Progenitor cell of endocrine pancreas (in vitro differentiated cells): ENCODE results near the gene MAP3K5. TPM values are rescaled to one million over a fixed set of nuclear protein-coding genes. Genes with fewer than 3 reads are reported as not detected.
"Not testable (repeated sequence)": the region's sequence is repeated elsewhere in the genome, so short reads cannot be mapped to it uniquely, and the experiment has no call there.

Experiments used
- DNase-seq: peaks from one replicate; pipeline ENCODE4 v3.0.0; 2021; ENCODE audit warnings: low spot score; ENCODE audit not compliant: unreplicated experiment
- H3K27ac Mint-ChIP-seq: 2 replicates; pipeline ENCODE4 v1.8.0; 2021; ENCODE audit warnings: mild to moderate bottlenecking, moderate library complexity, mixed read lengths
- H3K27me3 Mint-ChIP-seq: 2 replicates; pipeline ENCODE4 v1.8.0; 2021; ENCODE audit warnings: mixed read lengths
- H3K36me3 Mint-ChIP-seq: 2 replicates; pipeline ENCODE4 v1.8.0; 2022; ENCODE audit warnings: mixed read lengths; ENCODE audit not compliant: insufficient read depth
- H3K4me1 Mint-ChIP-seq: 2 replicates; pipeline ENCODE4 v1.8.0; 2021; ENCODE audit warnings: low read depth, mixed read lengths
- H3K4me3 Mint-ChIP-seq: 2 replicates; pipeline ENCODE4 v1.8.0; 2021; ENCODE audit warnings: low read depth, mild to moderate bottlenecking, moderate library complexity, mixed read lengths
- H3K9me3 Mint-ChIP-seq: 2 replicates; pipeline ENCODE4 v1.8.0; 2021; ENCODE audit warnings: low read depth, mixed read lengths
- total RNA-seq: library from RNA; stranded (reverse); gene quantifications from 2 replicates; pipeline ENCODE4 v1.2.1, GENCODE V29; 2021
- TF ChIP-seq, protein P1 (sequence below): fragments of 200-600 bp; sonication (generic); IDR thresholded peaks from one replicate; pipeline ENCODE4 v1.5.0; 2021; ENCODE audit warnings: antibody characterized with exemption, mild to moderate bottlenecking; ENCODE audit not compliant: unreplicated experiment

Gene MAP3K5
- total RNA-seq, 1 donor from 2014 or later: 1.1 TPM

DNA sequence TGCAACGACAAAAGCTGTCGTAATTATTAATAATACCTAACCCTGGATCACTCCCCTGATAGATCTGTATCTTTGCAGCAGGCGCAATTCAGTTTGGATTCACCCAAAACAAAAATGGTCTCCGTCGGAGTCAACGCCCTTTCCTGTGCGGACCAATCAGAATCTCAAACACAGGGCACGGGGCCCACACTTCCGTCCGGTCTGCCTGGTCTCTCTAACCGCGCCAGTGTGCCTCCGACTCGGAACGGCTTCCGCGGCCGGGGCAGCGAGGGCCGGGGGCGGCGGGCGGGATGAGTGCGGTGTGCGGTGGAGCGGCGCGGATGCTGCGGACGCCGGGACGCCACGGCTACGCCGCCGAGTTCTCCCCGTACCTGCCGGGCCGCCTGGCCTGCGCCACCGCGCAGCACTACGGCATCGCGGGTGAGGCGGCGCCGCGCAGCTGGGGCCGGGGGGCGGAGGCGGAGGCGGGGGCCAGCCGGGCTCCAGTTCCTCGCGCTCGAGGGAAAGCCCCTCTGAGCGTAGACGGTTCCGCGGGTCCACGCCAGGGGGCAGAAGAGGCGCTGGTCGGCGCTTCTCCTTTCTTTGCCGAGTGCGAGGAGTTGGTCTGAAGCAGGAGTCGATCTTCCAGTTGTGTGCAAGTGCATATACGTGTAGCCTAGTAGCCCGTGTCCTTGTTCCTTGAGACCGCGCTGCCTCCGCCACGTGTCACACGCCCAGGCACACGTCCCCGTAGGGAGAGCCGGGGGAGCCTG, 30.3 kb upstream of the MAP3K5 start, which contains the start of gene PEX7:
Gene PEX7, plus strand, starts transcription at position 217 of the 752 bp plus-strand sequence. Its CDS starts 74 bp downstream, at position 291.
- TF ChIP-seq, protein P1, sequence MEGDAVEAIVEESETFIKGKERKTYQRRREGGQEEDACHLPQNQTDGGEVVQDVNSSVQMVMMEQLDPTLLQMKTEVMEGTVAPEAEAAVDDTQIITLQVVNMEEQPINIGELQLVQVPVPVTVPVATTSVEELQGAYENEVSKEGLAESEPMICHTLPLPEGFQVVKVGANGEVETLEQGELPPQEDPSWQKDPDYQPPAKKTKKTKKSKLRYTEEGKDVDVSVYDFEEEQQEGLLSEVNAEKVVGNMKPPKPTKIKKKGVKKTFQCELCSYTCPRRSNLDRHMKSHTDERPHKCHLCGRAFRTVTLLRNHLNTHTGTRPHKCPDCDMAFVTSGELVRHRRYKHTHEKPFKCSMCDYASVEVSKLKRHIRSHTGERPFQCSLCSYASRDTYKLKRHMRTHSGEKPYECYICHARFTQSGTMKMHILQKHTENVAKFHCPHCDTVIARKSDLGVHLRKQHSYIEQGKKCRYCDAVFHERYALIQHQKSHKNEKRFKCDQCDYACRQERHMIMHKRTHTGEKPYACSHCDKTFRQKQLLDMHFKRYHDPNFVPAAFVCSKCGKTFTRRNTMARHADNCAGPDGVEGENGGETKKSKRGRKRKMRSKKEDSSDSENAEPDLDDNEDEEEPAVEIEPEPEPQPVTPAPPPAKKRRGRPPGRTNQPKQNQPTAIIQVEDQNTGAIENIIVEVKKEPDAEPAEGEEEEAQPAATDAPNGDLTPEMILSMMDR: peak; percentile 82
- peaks cover 20% of the 10 kb centered on the region for H3K36me3 Mint-ChIP-seq
- H3K27me3 Mint-ChIP-seq: peaks cover 9% of the 10 kb centered on the region
- H3K9me3 Mint-ChIP-seq: no peaks in the 10 kb centered on the region
- peak; percentile 81 for DNase-seq
- H3K27ac Mint-ChIP-seq: peak within 1 kb of the TSS; percentile 97
- peak within 1 kb of the TSS; percentile 94 for H3K4me3 Mint-ChIP-seq
- H3K4me1 Mint-ChIP-seq: peaks cover 3% of the 10 kb centered on the region

DNA sequence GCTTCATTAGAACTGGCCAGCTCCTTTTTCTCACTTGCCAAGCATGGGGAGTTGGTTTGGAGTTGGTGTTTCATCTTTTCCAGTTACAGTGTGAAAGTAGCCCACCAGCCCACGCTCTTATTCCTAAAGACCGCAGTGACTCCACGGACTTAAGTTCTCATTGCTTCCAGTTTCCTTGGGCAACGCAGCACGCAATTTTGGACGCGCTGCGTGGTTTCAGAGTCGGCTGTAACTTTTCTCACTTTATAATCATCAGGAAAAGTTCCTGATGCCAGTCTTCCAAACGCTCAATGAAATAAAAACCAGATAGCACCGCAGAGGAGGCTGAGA, 29.7 kb upstream of the MAP3K5 start:
- H3K27me3 Mint-ChIP-seq: peaks cover 11% of the 10 kb centered on the region
- peaks cover 3% of the 10 kb centered on the region for H3K4me1 Mint-ChIP-seq
- peak overlapping the region; percentile 97 for H3K27ac Mint-ChIP-seq
- peaks cover 17% of the 10 kb centered on the region for H3K36me3 Mint-ChIP-seq
- H3K4me3 Mint-ChIP-seq: peak overlapping the region; percentile 94
- DNase-seq: no peak
- no peaks in the 10 kb centered on the region for H3K9me3 Mint-ChIP-seq
- TF ChIP-seq, protein P1: no peak

DNA sequence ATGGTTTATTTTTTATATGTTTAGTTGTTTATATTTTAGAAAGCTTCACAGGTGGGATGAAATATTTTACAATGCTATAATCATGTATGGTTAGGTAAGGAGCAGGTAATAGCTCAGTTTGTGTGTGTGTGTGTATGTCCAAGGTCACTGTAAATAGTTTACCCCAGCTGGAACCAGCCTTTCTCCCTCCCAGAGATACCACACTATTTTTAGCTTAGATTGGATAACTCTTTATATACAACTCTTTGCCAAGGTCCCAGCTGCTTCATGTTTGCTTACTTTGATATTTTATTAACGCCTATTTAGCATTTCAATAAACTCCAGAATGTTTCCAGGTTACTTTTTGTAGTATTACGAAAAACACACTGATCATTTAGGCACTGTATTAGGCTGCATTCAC, 28.3 kb upstream of the MAP3K5 start:
- H3K27ac Mint-ChIP-seq: no peak overlapping the region
- H3K9me3 Mint-ChIP-seq: no peaks in the 10 kb centered on the region
- TF ChIP-seq, protein P1: no peak
- no peak overlapping the region for H3K4me3 Mint-ChIP-seq
- DNase-seq: no peak
- peaks cover 16% of the 10 kb centered on the region for H3K27me3 Mint-ChIP-seq
- H3K36me3 Mint-ChIP-seq: peaks cover 6% of the 10 kb centered on the region
- H3K4me1 Mint-ChIP-seq: peaks cover 3% of the 10 kb centered on the region

DNA sequence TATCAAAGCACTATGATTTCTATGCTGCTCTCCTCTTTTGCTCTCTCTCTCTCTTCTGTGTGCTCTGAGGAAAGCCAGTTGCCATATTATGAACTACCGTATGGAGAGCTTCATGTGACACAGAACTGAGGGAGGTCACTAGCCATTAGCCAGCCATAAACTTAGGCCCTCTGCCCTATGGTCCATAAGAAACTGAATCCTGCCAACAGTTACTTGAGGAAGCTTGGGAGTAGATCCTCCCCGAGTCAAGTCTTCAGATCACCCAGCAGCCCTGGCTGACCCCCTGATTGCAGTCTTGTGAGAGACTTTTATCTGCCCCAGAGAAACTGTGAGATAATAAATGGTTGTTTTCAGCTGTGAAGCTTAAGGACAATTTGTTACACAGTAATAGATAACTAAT, 24.4 kb upstream of the MAP3K5 start:
- H3K9me3 Mint-ChIP-seq: no peaks in the 10 kb centered on the region
- no peak overlapping the region for H3K27ac Mint-ChIP-seq
- DNase-seq: no peak
- peaks cover 16% of the 10 kb centered on the region for H3K27me3 Mint-ChIP-seq
- H3K4me1 Mint-ChIP-seq: peaks cover 1% of the 10 kb centered on the region
- H3K4me3 Mint-ChIP-seq: no peak overlapping the region
- TF ChIP-seq, protein P1: no peak
- H3K36me3 Mint-ChIP-seq: no peaks in the 10 kb centered on the region

DNA sequence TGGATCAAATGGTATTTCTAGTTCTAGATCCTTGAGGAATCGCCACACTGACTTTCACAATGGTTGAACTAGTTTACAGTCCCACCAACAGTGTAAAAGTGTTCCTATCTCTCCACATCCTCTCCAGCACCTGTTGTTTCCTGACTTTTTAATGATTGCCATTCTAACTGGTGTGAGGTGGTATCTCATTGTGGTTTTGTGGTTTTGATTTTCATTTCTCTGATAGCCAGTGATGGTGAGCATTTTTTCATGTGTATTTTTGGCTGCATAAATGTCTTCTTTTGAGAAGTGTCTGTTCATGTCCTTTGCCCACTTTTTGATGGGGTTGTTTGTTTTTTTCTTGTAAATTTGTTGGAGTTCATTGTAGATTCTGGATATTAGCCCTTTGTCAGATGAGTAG, 23.3 kb upstream of the MAP3K5 start:
- H3K4me1 Mint-ChIP-seq, H3K27ac Mint-ChIP-seq, H3K36me3 Mint-ChIP-seq, DNase-seq, H3K9me3 Mint-ChIP-seq, H3K4me3 Mint-ChIP-seq: not testable (repeated sequence)
- peaks cover 15% of the 10 kb centered on the region for H3K27me3 Mint-ChIP-seq

DNA sequence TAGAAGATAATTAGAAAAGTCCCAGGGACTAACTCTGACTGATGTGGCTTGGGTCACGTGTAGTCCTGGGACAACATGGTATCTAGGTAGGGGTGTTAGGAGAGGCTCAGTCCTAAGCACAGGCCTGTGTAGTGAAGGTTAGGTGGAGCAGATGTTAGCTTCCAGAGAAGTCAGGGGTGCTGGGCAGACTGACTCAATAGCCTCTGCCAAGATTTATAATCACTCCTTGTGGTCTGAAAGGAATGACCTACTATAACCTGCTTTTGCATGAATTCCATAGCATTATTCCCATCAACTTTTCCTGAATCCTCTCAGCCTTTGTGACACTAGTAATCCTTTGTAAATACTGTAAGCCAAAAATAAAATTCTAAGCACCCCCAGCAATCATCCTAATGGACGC, 19.9 kb upstream of the MAP3K5 start:
- H3K4me1 Mint-ChIP-seq: peaks cover 1% of the 10 kb centered on the region
- TF ChIP-seq, protein P1: no peak

More for the DNA sequence above, 19.9 kb upstream of the MAP3K5 start:
- no peak for DNase-seq
- Mint-ChIP-seq H3K36me3 (no peaks in the 10 kb centered on the region), H3K27ac (no peak overlapping the region), H3K27me3 (peaks cover 7% of the 10 kb centered on the region), H3K4me3 (no peak overlapping the region), H3K9me3 (no peaks in the 10 kb centered on the region)
